Measurements from ENCODE around the gene SNCG. TPM values are rescaled to one million over a fixed set of nuclear protein-coding genes. Genes with fewer than 3 reads are reported as not detected.
"Not testable (repeated sequence)": the region's sequence is repeated elsewhere in the genome, so short reads cannot be mapped to it uniquely, and the experiment has no call there.

Gene SNCG
- total RNA-seq, 1 donor from 2014 or later, result 17.2 TPM

DNA sequence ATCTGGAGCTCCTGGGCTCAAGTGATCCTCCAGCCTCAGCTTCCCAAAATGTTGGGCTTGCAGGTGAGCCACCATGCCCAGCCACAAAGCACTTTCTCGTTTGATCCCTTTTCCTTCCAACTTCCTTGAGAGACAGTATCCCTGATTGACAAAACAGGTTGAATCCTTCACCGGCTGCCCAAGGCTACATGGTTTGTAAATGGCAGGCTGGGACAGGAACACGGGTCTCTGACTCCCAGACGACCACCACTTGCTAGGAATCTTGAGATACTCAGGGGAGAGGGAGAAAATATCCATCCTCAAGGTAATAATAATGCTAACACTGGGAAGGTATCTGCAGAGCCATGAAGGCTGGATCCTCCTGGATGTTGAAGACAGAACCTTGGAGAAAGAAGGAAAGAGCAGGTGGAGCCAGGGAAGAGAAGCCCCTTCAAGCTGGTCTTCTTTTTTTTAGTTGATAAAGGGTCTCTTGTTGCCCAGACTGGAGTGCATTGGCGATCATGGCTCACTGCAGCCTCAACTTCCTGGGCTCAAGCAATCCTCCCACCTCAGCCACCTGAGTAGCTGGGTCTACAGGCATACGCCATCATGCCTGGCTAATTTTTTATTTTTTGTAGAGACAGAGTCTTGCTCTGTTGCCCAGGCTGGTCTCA lies 20.8 kb upstream of the SNCG start:
- DNase-seq (no peak), ATAC-seq (no peak)
- no peaks in the 10 kb centered on the region for H3K9me3 ChIP-seq
- no peak overlapping the region for H3K4me3 ChIP-seq
- intact Hi-C loops (cut with DNase I), result no loop called here
- peaks cover 3% of the 10 kb centered on the region for H3K4me1 ChIP-seq
- TF ChIP-seq, protein P1, sequence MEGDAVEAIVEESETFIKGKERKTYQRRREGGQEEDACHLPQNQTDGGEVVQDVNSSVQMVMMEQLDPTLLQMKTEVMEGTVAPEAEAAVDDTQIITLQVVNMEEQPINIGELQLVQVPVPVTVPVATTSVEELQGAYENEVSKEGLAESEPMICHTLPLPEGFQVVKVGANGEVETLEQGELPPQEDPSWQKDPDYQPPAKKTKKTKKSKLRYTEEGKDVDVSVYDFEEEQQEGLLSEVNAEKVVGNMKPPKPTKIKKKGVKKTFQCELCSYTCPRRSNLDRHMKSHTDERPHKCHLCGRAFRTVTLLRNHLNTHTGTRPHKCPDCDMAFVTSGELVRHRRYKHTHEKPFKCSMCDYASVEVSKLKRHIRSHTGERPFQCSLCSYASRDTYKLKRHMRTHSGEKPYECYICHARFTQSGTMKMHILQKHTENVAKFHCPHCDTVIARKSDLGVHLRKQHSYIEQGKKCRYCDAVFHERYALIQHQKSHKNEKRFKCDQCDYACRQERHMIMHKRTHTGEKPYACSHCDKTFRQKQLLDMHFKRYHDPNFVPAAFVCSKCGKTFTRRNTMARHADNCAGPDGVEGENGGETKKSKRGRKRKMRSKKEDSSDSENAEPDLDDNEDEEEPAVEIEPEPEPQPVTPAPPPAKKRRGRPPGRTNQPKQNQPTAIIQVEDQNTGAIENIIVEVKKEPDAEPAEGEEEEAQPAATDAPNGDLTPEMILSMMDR (IDR thresholded peaks at IDR 0.05), result no peak
- H3K27me3 ChIP-seq, result no peaks in the 10 kb centered on the region
- peaks cover 11% of the 10 kb centered on the region for H3K36me3 ChIP-seq
- no peak overlapping the region for H3K27ac ChIP-seq

DNA sequence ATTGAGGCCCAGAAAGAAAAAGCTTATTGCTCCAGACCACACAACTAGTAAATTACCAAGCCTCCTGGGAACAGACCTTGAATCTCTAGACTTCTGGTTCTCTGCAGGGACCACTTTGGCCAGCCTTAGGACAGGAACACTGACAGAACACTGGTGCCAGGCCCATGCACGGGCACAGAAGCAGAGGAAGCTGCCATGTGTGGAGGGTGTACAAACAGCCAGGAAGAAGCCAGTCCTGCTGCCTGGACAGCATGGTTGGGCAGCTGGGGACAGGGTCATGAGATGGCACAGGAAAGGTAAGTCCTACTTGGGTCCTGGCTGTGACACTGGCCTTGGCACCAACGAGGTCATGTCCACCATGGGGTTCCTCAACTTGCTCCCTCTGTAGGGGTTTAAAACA lies 20.1 kb upstream of the SNCG start:
- Histone ChIP-seq H3K27ac (no peak overlapping the region), H3K9me3 (no peaks in the 10 kb centered on the region), H3K27me3 (no peaks in the 10 kb centered on the region), H3K36me3 (peaks cover 6% of the 10 kb centered on the region), H3K4me1 (peaks cover 3% of the 10 kb centered on the region), H3K4me3 (no peak overlapping the region)
- ATAC-seq (no peak), DNase-seq (no peak)
- TF ChIP-seq, protein P1 (IDR thresholded peaks at IDR 0.05), result no peak
- intact Hi-C loops (cut with DNase I), result no loop called here

DNA sequence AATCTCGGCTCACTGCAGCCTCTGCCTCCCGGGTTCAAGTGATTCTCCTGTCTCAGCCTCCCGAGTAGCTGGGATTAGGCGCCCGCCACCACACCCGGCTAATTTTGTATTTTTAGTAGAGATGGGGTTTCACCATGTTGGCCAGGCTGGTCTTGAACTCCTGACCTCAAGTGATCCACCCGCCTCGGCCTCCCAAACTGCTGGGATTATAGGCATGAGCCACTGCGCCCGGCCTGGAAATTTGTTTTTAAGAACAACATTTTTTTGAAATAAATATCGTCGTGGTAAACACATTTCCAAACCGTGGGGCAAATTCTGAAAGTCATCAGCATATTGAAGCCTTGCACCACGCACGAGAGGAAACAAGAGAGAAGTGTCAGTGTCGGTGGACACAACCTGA lies 18.3 kb upstream of the SNCG start:
- H3K27me3 ChIP-seq; H3K4me3 ChIP-seq; H3K9me3 ChIP-seq; ATAC-seq; intact Hi-C loops (cut with DNase I); DNase-seq; H3K27ac ChIP-seq; H3K36me3 ChIP-seq; H3K4me1 ChIP-seq: not testable (repeated sequence)

DNA sequence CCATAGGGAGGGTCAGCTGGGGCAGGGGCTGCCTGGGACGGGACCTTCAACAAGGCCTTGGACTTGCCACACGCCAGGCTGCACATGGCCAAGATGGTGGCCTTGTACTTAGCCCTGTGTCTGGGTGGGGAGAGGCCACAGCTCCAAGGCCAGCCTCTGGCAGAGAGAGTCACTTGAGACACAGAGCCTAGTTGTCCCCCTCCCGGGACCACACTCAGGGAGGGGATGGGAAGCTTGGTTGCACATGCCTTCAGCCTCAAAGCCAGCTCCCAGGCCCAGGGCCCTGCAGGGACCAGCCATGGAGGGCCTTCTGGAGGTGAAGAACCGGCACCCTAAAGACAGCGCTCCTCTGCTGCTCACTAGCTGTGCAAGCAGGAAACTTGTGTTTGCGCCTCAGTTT lies 17.7 kb upstream of the SNCG start:
- TF ChIP-seq, protein P1 (IDR thresholded peaks at IDR 0.05), result no peak
- Histone ChIP-seq H3K4me3 (no peak overlapping the region), H3K4me1 (peaks cover 3% of the 10 kb centered on the region), H3K27ac (no peak overlapping the region), H3K27me3 (no peaks in the 10 kb centered on the region), H3K9me3 (no peaks in the 10 kb centered on the region), H3K36me3 (peaks cover 6% of the 10 kb centered on the region)
- DNase-seq (no peak), ATAC-seq (no peak)
- intact Hi-C loops (cut with DNase I), result no loop called here

DNA sequence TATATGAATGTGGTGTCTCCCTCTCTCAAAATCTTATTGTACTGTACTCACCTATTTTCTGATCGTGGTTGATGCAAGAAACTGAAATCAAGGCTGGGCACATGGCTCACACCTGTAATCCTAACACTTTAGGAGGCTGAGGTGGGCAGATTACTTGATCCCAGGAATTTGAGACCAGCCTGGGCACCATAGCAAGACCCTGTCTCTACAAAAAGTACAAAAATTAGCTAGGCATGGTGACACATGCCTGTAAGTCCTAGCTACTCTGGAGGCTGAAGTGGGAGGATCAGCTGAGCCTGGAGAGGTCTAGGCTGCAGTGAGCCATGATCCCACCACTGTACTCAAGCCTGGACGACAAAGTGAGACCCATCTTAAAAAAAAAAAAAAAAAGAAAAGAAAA lies 17.0 kb upstream of the SNCG start:
- DNase-seq, result no peak
- intact Hi-C loops (cut with DNase I), result no loop called here

DNA sequence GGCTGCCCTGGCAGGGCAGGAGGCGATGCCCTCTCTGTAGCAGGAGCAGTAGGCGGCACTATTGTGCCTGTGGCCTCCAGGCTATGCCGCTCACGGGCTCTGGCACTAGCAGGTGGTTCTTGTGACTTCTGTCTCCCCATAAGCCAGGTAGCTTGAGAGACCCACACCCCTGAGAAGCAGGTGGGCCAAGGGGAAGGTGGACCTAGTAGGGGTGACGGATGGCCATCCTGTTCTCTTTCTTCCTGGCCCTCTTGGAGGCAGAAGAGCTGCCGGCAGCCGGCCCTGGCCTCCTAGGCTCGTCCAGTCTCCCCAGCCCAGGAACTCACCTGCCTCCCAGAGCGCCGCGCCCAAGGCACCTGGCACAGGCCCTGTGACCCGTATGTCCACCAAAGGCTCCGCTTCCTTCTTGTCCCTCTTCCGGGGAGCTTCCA lies 16.4 kb upstream of the SNCG start:
- intact Hi-C loops (cut with DNase I), result no loop called here
- Histone ChIP-seq H3K27ac (no peak overlapping the region), H3K27me3 (no peaks in the 10 kb centered on the region), H3K4me1 (peaks cover 3% of the 10 kb centered on the region), H3K36me3 (peaks cover 4% of the 10 kb centered on the region), H3K4me3 (no peak overlapping the region), H3K9me3 (no peaks in the 10 kb centered on the region)
- DNase-seq, result no peak
- no peak for ATAC-seq
- TF ChIP-seq, protein P1 (IDR thresholded peaks at IDR 0.05), result no peak

More for the DNA sequence above, 17.0 kb upstream of the SNCG start:
- Histone ChIP-seq H3K4me3 (no peak overlapping the region), H3K27ac (no peak overlapping the region), H3K27me3 (no peaks in the 10 kb centered on the region), H3K9me3 (no peaks in the 10 kb centered on the region), H3K36me3 (peaks cover 6% of the 10 kb centered on the region), H3K4me1 (peaks cover 3% of the 10 kb centered on the region)
- no peak for ATAC-seq
- TF ChIP-seq, protein P1 (IDR thresholded peaks at IDR 0.05), result no peak
